IMR-90 (cell line): ENCODE results near the gene ELFN2. TPM values are rescaled to one million over a fixed set of nuclear protein-coding genes. Genes with fewer than 3 reads are reported as not detected.

ENCODE experiments used
- ATAC-seq: fragments of 200-7000 bp; cut with Tn5 transposase; 2 replicates; pipeline ENCODE4 v1.9.1; 2020; ENCODE audit warnings: low read depth, mild to moderate bottlenecking, moderate library complexity
- BruUV-seq: library from RNA; stranded (reverse); fragments of 400-500 nt; replicated peaks from 2 replicates; lab custom pipeline; 2021; lab: Mats Ljungman, UMichigan
- CTCF ChIA-PET: fragments of 300-600 bp; formaldehyde crosslinking; extraction: SDS; loops from one replicate; lab custom pipeline; 2021; ENCODE audit warnings: antibody characterized with exemption; lab: Yijun Ruan, JAX
- POLR2A ChIA-PET: fragments of 300-600 bp; sonication (Branson Sonifier 250); formaldehyde crosslinking; loops from one replicate; lab custom pipeline; 2022; ENCODE audit warnings: antibody characterized with exemption; ENCODE audit not compliant: unreplicated experiment; lab: Charles Lee
- DNase-seq: peaks from one replicate; pipeline ENCODE4 v3.0.0; 2013
- H2AFZ ChIP-seq: replicated peaks from 2 replicates; pipeline ENCODE3; 2013; ENCODE audit warnings: low read length, mild to moderate bottlenecking; ENCODE audit not compliant: poor library complexity
- H2AK5ac ChIP-seq: 2 replicates; pipeline ENCODE4 v1.6.1; 2013; ENCODE audit warnings: low read depth, low read length, inconsistent platforms
- H2AK9ac ChIP-seq: replicated peaks from 2 replicates; pipeline ENCODE3; 2013; ENCODE audit warnings: mild to moderate bottlenecking, low read depth, low read length, moderate library complexity; ENCODE audit not compliant: poor library complexity
- H2BK120ac ChIP-seq: 2 replicates; pipeline ENCODE4 v1.6.1; 2013; ENCODE audit warnings: low read depth, low read length, inconsistent platforms
- H2BK15ac ChIP-seq: 3 replicates; pipeline ENCODE4 v1.6.1; 2013; ENCODE audit warnings: low read depth, low read length, inconsistent platforms
- H2BK20ac ChIP-seq: 2 replicates; pipeline ENCODE4 v1.6.1; 2013; ENCODE audit warnings: low read depth, mild to moderate bottlenecking, inconsistent platforms, low read length, moderate library complexity
- H2BK5ac ChIP-seq: 2 replicates; pipeline ENCODE4 v1.6.1; 2013; ENCODE audit warnings: mild to moderate bottlenecking, low read depth, low read length, inconsistent platforms; ENCODE audit not compliant: poor library complexity, severe bottlenecking
- H3K14ac ChIP-seq: replicated peaks from 2 replicates; pipeline ENCODE4 v1.6.1; 2013; ENCODE audit warnings: low read depth, low read length, inconsistent platforms
- H3K18ac ChIP-seq: 2 replicates; pipeline ENCODE4 v1.6.1; 2013; ENCODE audit warnings: low read depth, low read length, control low read depth
- H3K23ac ChIP-seq: 2 replicates; pipeline ENCODE4 v1.6.1; 2013; ENCODE audit warnings: low read depth, low read length, inconsistent platforms
- H3K27ac ChIP-seq: 2 replicates; pipeline ENCODE4 v1.5.1; 2013; ENCODE audit warnings: mild to moderate bottlenecking, control low read depth, low read length; ENCODE audit not compliant: insufficient read depth
- H3K27me3 ChIP-seq: 2 replicates; pipeline ENCODE4 v1.6.1; 2013; ENCODE audit warnings: low read length; ENCODE audit not compliant: control insufficient read depth, insufficient read depth
- H3K36me3 ChIP-seq: 2 replicates; pipeline ENCODE4 v1.6.1; 2013; ENCODE audit warnings: low read length, mixed read lengths; ENCODE audit not compliant: control insufficient read depth, insufficient read depth
- H3K4ac ChIP-seq: 2 replicates; pipeline ENCODE4 v1.6.1; 2013; ENCODE audit warnings: low read depth, low read length, inconsistent platforms
- H3K4me1 ChIP-seq: 2 replicates; pipeline ENCODE4 v1.6.1; 2013; ENCODE audit warnings: low read length, mixed read lengths; ENCODE audit not compliant: control insufficient read depth, insufficient read depth
- H3K4me2 ChIP-seq: 2 replicates; pipeline ENCODE4 v1.6.1; 2013; ENCODE audit warnings: low read depth, mild to moderate bottlenecking, control low read depth, low read length, moderate library complexity
- H3K4me3 ChIP-seq: 2 replicates; pipeline ENCODE4 v1.5.1; 2013; ENCODE audit warnings: low read depth, mild to moderate bottlenecking, control low read depth, low read length, moderate library complexity; ENCODE audit not compliant: insufficient read depth
- H3K56ac ChIP-seq: 2 replicates; pipeline ENCODE4 v1.6.1; 2013; ENCODE audit warnings: low read length, inconsistent platforms; ENCODE audit not compliant: insufficient read depth; ENCODE audit errors: extremely low read depth
- H3K79me1 ChIP-seq, 2 experiments: 2 replicates each; pipeline ENCODE4 v1.6.1; 2013; ENCODE audit warnings: low read length in 2 of 2, inconsistent platforms in 1 of 2, low read depth in 1 of 2
- H3K9ac ChIP-seq: 2 replicates; pipeline ENCODE4 v1.6.1; 2013; ENCODE audit warnings: low read depth, low read length, control low read depth
- H3K9me1 ChIP-seq: 2 replicates; pipeline ENCODE4 v1.6.1; 2013; ENCODE audit warnings: low read length, inconsistent platforms; ENCODE audit not compliant: insufficient read depth
- H3K9me3 ChIP-seq: 2 replicates; pipeline ENCODE4 v1.6.1; 2013; ENCODE audit warnings: low read length; ENCODE audit not compliant: control insufficient read depth, insufficient read depth
- H4K20me1 ChIP-seq: 2 replicates; pipeline ENCODE4 v1.6.1; 2013; ENCODE audit warnings: low read length, inconsistent platforms; ENCODE audit not compliant: insufficient read depth
- H4K5ac ChIP-seq: 2 replicates; pipeline ENCODE4 v1.6.1; 2013; ENCODE audit warnings: mild to moderate bottlenecking, low read depth, low read length, control low read depth
- H4K8ac ChIP-seq, 2 experiments: 2 replicates each; pipeline ENCODE4 v1.6.1; 2013; ENCODE audit warnings: low read depth in 2 of 2, low read length in 2 of 2, control low read depth in 1 of 2, inconsistent platforms in 1 of 2
- H4K91ac ChIP-seq: 2 replicates; pipeline ENCODE4 v1.6.1; 2013; ENCODE audit warnings: low read depth, low read length, inconsistent platforms; ENCODE audit not compliant: insufficient read depth
- BHLHE40 ChIP-seq: fragments of 150-350 bp; IDR thresholded peaks from 2 replicates; pipeline ENCODE4 v1.6.1; 2016; ENCODE audit warnings: mild to moderate bottlenecking, low read depth, low read length
- CEBPB ChIP-seq: IDR thresholded peaks from 2 replicates; pipeline ENCODE4 v1.6.1; 2012; ENCODE audit warnings: low read depth, low read length, improper control_type of control experiment
- ELK1 ChIP-seq: fragments of 150-350 bp; IDR thresholded peaks from 2 replicates; pipeline ENCODE4 v1.6.1; 2016; ENCODE audit warnings: low read depth, mild to moderate bottlenecking, low read length, moderate library complexity, borderline replicate concordance
- FOS ChIP-seq: fragments of 150-350 bp; IDR thresholded peaks from 2 replicates; pipeline ENCODE4 v1.6.1; 2016; ENCODE audit warnings: low read depth, low read length
- MAFK ChIP-seq: IDR thresholded peaks from 2 replicates; pipeline ENCODE4 v1.6.1; 2012; ENCODE audit warnings: low read depth, low read length, improper control_type of control experiment
- MAZ ChIP-seq: IDR thresholded peaks from 2 replicates; pipeline ENCODE4 v1.6.1; 2012; ENCODE audit warnings: low read depth, mild to moderate bottlenecking, low read length, improper control_type of control experiment, moderate library complexity, borderline replicate concordance
- MXI1 ChIP-seq: IDR thresholded peaks from 2 replicates; pipeline ENCODE4 v1.6.1; 2012; ENCODE audit warnings: low read depth, mild to moderate bottlenecking, low read length, moderate library complexity, borderline replicate concordance
- NFE2L2 ChIP-seq: fragments of 150-350 bp; IDR thresholded peaks from 2 replicates; pipeline ENCODE4 v1.6.1; 2016; ENCODE audit warnings: low read depth, mild to moderate bottlenecking, low read length
- RCOR1 ChIP-seq: IDR thresholded peaks from 2 replicates; pipeline ENCODE4 v1.6.1; 2012; ENCODE audit warnings: mild to moderate bottlenecking, low read length, improper control_type of control experiment; ENCODE audit not compliant: insufficient replicate concordance
- USF2 ChIP-seq: fragments of 150-350 bp; IDR thresholded peaks from 2 replicates; pipeline ENCODE4 v1.6.1; 2017; ENCODE audit warnings: mild to moderate bottlenecking, antibody characterized with exemption, low read length, low read depth
- WGBS, 2 experiments: methylation state at CpG; one replicate each; pipeline versions ENCODE4 v1.1.5 to v1.1.7; 2013; ENCODE audit warnings: missing lambda C conversion rate in 2 of 2; ENCODE audit not compliant: insufficient read length in 1 of 2; ENCODE audit errors: extremely low coverage in 2 of 2; 5-methylcytosine and 5-hydroxymethylcytosine counted together
- dilution Hi-C: fragments of 300-500 bp; cut with HindIII; formaldehyde crosslinking; loops from one replicate; pipeline ENCODE4 v1.14.3; 2018; ENCODE audit warnings: low sequenced_read_pairs; ENCODE audit not compliant: unreplicated experiment
- in situ Hi-C: fragments of 300-500 bp; cut with MboI; formaldehyde crosslinking; loops from 3 replicates; pipeline ENCODE4 v1.14.3; 2019; ENCODE audit warnings: low sequenced_read_pairs, inconsistent platforms, mixed read lengths
- intact Hi-C: fragments of 100-400 bp; cut with micrococcal nuclease; formaldehyde crosslinking; loops from 2 replicates; pipeline ENCODE4 v1.10.0; 2022
- polyA plus RNA-seq, 3 experiments: library from polyadenylated mRNA; depleted of rRNA; stranded (reverse); fragments of >200 nt; gene quantifications; 2 replicates each; pipeline ENCODE4 v1.2.3, GENCODE V29; 2012; ENCODE audit warnings: low replicate concordance in 1 of 3
- total RNA-seq: library from RNA; depleted of rRNA; stranded (reverse); fragments of >200 nt; gene quantifications from 2 replicates; pipeline ENCODE4 v1.2.3, GENCODE V29; 2012

Gene ELFN2
- total and polyA plus RNA-seq, 2 of the 4 experiments (the other 2 are of a cell fraction) = 0.72 to 5.0 TPM

GRCh38 chr22:37421468-37421877 lies 5.8 kb downstream of the ELFN2 start:
- Histone ChIP-seq H3K4me1 (peaks cover 14% of the 10 kb centered on the region), H3K23ac (no peak overlapping the region), H4K20me1 (peaks cover 39% of the 10 kb centered on the region), H3K4me3 (no peak overlapping the region), H3K27me3 (peaks cover 2% of the 10 kb centered on the region; the same call in 1 of the 2 replicates), H3K9me3 (no peaks in the 10 kb centered on the region), H2BK15ac (no peak overlapping the region), H3K9me1 (no peaks in the 10 kb centered on the region), H2BK120ac (no peak overlapping the region), H2BK5ac (no peak overlapping the region), H4K91ac (no peak overlapping the region), H3K79me1 (peaks cover 3 to 16% of the 10 kb centered on the region in 2 experiments; a peak in 2 of 4 replicates), H2BK20ac (no peak overlapping the region), H3K9ac (no peak overlapping the region), H3K56ac (no peak overlapping the region), H2AK9ac (no peak overlapping the region), H4K5ac (no peak overlapping the region), H3K18ac (no peak overlapping the region), H2AK5ac (no peak overlapping the region), H3K36me3 (no peaks in the 10 kb centered on the region), H4K8ac (no peak overlapping the region), H3K14ac (no peak overlapping the region), H3K4me2 (no peak overlapping the region), H3K4ac (no peak overlapping the region), H3K27ac (no peak overlapping the region), H2AFZ (no peak overlapping the region)
- no peak for ATAC-seq
- intact Hi-C loops (no loop called here), dilution Hi-C loops (no loop called here), in situ Hi-C loops (no loop called here)
- POLR2A ChIA-PET = no interaction called here
- CTCF ChIA-PET = no interaction called here
- 87% methylated on average over 7 of the region's 9 CpGs; no CpG with 5 or more reads in 1 of the 2 experiments for WGBS, 2 experiments
- BruUV-seq = no TSS peak
- TF ChIP-seq MXI1 = no peak
- no peak for TF ChIP-seq BHLHE40
- no peak for TF ChIP-seq CEBPB
- no peak for TF ChIP-seq NFE2L2
- no peak for TF ChIP-seq MAFK
- no peak for TF ChIP-seq ELK1
- no peak for TF ChIP-seq FOS
- no peak for TF ChIP-seq USF2
- TF ChIP-seq MAZ = no peak
- TF ChIP-seq RCOR1 = no peak
- DNase-seq = no peak
